Measurements from ENCODE around the gene NAALADL2. TPM values are rescaled to one million over a fixed set of nuclear protein-coding genes. Genes with fewer than 3 reads are reported as not detected.

The NAALADL2 gene
- total RNA-seq, 1 donor from 2014 or later, result 2.8 TPM

- TF ChIP-seq CTCF (conservative IDR thresholded peaks at IDR 0.05), result no peak
- Mint-ChIP-seq H3K27ac (ENCODE audit: unreplicated experiment) (no peak overlapping the region), H3K9me3 (no peaks in the 10 kb centered on the region), H3K36me3 (ENCODE audit: low read depth) (no peaks in the 10 kb centered on the region), H3K4me3 (no peak overlapping the region), H3K4me1 (peaks cover 7% of the 10 kb centered on the region), H3K27me3 (ENCODE audit: low read depth) (no peaks in the 10 kb centered on the region)
- DNase-seq (ENCODE audit: low read depth, low spot score), result no peak
These were observed 353.8 kb downstream of the NAALADL2 start for GRCh38 chr3:175212896-175213295.

- H3K27ac Mint-ChIP-seq (ENCODE audit: unreplicated experiment), result no peak overlapping the region
- TF ChIP-seq CTCF (conservative IDR thresholded peaks at IDR 0.05), result no peak
- H3K4me3 Mint-ChIP-seq, result no peak overlapping the region
- H3K9me3 Mint-ChIP-seq, result no peaks in the 10 kb centered on the region
- no peaks in the 10 kb centered on the region for H3K27me3 Mint-ChIP-seq (ENCODE audit: low read depth)
- no peak for DNase-seq (ENCODE audit: low read depth, low spot score)
- no peaks in the 10 kb centered on the region for H3K36me3 Mint-ChIP-seq (ENCODE audit: low read depth)
- no peaks in the 10 kb centered on the region for H3K4me1 Mint-ChIP-seq
These were observed 355.1 kb downstream of the NAALADL2 start for GRCh38 chr3:175214216-175214615.

- no peak for TF ChIP-seq CTCF (conservative IDR thresholded peaks at IDR 0.05)
- Mint-ChIP-seq H3K9me3 (no peaks in the 10 kb centered on the region), H3K4me3 (no peak overlapping the region), H3K36me3 (ENCODE audit: low read depth) (no peaks in the 10 kb centered on the region), H3K27me3 (ENCODE audit: low read depth) (no peaks in the 10 kb centered on the region), H3K27ac (ENCODE audit: unreplicated experiment) (no peak overlapping the region), H3K4me1 (no peaks in the 10 kb centered on the region)
- DNase-seq (ENCODE audit: low read depth, low spot score), result no peak
These were observed 356.7 kb downstream of the NAALADL2 start for GRCh38 chr3:175215833-175216232.

GRCh38 chr3:175222356-175222755 lies 363.2 kb downstream of the NAALADL2 start:
- Mint-ChIP-seq H3K27ac (ENCODE audit: unreplicated experiment) (no peak overlapping the region), H3K4me1 (no peaks in the 10 kb centered on the region), H3K27me3 (ENCODE audit: low read depth) (no peaks in the 10 kb centered on the region), H3K36me3 (ENCODE audit: low read depth) (no peaks in the 10 kb centered on the region), H3K4me3 (no peak overlapping the region), H3K9me3 (peaks cover 5% of the 10 kb centered on the region)
- DNase-seq (ENCODE audit: low read depth, low spot score), result no peak
- TF ChIP-seq CTCF (conservative IDR thresholded peaks at IDR 0.05), result no peak

GRCh38 chr3:175224051-175224450 lies 364.9 kb downstream of the NAALADL2 start:
- DNase-seq (ENCODE audit: low read depth, low spot score), result no peak
- H3K4me3 Mint-ChIP-seq, result no peak overlapping the region
- peaks cover 5% of the 10 kb centered on the region for H3K9me3 Mint-ChIP-seq
- H3K4me1 Mint-ChIP-seq, result no peaks in the 10 kb centered on the region
- TF ChIP-seq CTCF (conservative IDR thresholded peaks at IDR 0.05), result no peak
- H3K27me3 Mint-ChIP-seq (ENCODE audit: low read depth), result no peaks in the 10 kb centered on the region
- H3K36me3 Mint-ChIP-seq (ENCODE audit: low read depth), result no peaks in the 10 kb centered on the region
- H3K27ac Mint-ChIP-seq (ENCODE audit: unreplicated experiment), result no peak overlapping the region

- Mint-ChIP-seq H3K36me3 (ENCODE audit: low read depth) (no peaks in the 10 kb centered on the region), H3K4me3 (no peak overlapping the region), H3K27ac (ENCODE audit: unreplicated experiment) (no peak overlapping the region), H3K27me3 (ENCODE audit: low read depth) (no peaks in the 10 kb centered on the region), H3K4me1 (no peaks in the 10 kb centered on the region), H3K9me3 (peaks cover 5% of the 10 kb centered on the region)
- DNase-seq (ENCODE audit: low read depth, low spot score), result no peak
- no peak for TF ChIP-seq CTCF (conservative IDR thresholded peaks at IDR 0.05)
These were observed 367.3 kb downstream of the NAALADL2 start for GRCh38 chr3:175226444-175226843.

All from neural crest cell (in vitro differentiated cells).